Measurements from ENCODE around the gene LRFN3.

DNA sequence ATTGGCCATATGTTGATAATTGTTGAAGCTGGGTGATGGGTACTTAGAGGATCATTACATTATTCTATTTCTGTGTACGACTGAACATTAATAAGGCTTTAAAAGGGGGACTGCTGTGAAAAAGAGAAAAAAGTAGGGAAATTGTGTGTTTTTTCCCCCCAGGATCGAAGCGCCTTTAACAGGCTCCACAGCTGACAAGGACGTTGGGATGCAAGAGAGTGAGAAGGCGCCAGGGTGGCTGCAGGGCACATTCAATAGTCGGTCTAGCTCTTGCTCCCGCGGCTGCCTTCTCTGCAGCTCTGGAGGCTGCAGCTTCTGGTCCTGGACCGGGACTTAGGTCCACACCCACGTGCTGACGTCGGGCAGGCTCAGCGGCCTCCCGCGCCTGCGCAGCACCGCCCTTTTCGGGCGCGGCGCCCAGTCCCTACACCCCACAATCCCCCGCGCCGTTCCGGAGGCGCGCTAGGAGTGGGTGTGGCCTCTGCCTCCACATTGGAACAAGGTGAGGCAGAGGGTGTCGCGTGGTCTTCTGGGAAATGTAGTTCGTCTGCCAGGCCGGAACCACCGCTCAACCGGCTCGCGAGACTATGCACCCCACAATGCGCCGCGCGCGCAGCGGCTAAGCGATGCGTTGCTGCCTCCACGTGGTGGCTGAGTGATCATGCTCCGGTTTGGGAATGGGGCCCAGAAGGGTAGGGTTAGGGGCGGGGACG, 4.9 kb upstream of the LRFN3 start:
- TF ChIP-seq POLR2A (IDR thresholded peaks at IDR 0.05) = peak; percentile 82
- TF ChIP-seq, protein P1, sequence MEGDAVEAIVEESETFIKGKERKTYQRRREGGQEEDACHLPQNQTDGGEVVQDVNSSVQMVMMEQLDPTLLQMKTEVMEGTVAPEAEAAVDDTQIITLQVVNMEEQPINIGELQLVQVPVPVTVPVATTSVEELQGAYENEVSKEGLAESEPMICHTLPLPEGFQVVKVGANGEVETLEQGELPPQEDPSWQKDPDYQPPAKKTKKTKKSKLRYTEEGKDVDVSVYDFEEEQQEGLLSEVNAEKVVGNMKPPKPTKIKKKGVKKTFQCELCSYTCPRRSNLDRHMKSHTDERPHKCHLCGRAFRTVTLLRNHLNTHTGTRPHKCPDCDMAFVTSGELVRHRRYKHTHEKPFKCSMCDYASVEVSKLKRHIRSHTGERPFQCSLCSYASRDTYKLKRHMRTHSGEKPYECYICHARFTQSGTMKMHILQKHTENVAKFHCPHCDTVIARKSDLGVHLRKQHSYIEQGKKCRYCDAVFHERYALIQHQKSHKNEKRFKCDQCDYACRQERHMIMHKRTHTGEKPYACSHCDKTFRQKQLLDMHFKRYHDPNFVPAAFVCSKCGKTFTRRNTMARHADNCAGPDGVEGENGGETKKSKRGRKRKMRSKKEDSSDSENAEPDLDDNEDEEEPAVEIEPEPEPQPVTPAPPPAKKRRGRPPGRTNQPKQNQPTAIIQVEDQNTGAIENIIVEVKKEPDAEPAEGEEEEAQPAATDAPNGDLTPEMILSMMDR (IDR thresholded peaks at IDR 0.05) = peak; percentile 65 to 96 (median 80)

All from transverse colon (tissue), 3 donors.